Caco-2 (cell line): ENCODE results near the gene TBX2. TPM values are rescaled to one million over a fixed set of nuclear protein-coding genes. Genes with fewer than 3 reads are reported as not detected.

Experiments
- BruUV-seq: library from RNA; stranded (reverse); fragments of 400-500 nt; replicated peaks from 2 replicates; lab custom pipeline; 2021; lab: Mats Ljungman, UMichigan
- CTCF ChIA-PET: fragments of 300-600 bp; sonication (Branson Sonifier 250); formaldehyde crosslinking; loops from one replicate; lab custom pipeline; 2022; ENCODE audit warnings: antibody characterized with exemption; lab: Charles Lee
- POLR2A ChIA-PET: fragments of 300-600 bp; sonication (Branson Sonifier 250); formaldehyde crosslinking; loops from one replicate; lab custom pipeline; 2022; ENCODE audit warnings: antibody characterized with exemption; lab: Charles Lee
- DNase-seq, 2 experiments: peaks; one replicate each; pipeline versions ENCODE4 v3.0.0 to v3.0.0-alpha.2; 2020 to 2022
- H3K27me3 ChIP-seq: replicated peaks from 2 replicates; pipeline ENCODE4 v1.6.0; 2011; ENCODE audit warnings: low read length; ENCODE audit not compliant: control insufficient read depth, insufficient read depth
- H3K36me3 ChIP-seq: 2 replicates; pipeline ENCODE4 v1.5.1; 2011; ENCODE audit warnings: low read length; ENCODE audit not compliant: control insufficient read depth, insufficient read depth
- H3K4me1 ChIP-seq: fragments of 250-450 bp; sonication (Bioruptor Pico); 2 replicates; pipeline ENCODE4 v1.5.1; 2020; ENCODE audit warnings: mild to moderate bottlenecking
- H3K4me3 ChIP-seq: 2 replicates; pipeline ENCODE4 v1.5.1; 2011; ENCODE audit warnings: low read depth, mild to moderate bottlenecking, control low read depth, low read length
- H3K9me3 ChIP-seq: fragments of 250-450 bp; sonication (Bioruptor Pico); 2 replicates; pipeline ENCODE4 v1.5.1; 2020; ENCODE audit warnings: mild to moderate bottlenecking, moderate library complexity
- H3K27ac Mint-ChIP-seq: one replicate; pipeline ENCODE4 v1.8.0; 2022; ENCODE audit warnings: mixed read lengths; ENCODE audit not compliant: unreplicated experiment
- H3K27me3 Mint-ChIP-seq: one replicate; pipeline ENCODE4 v1.8.0; 2022; ENCODE audit warnings: mixed read lengths; ENCODE audit not compliant: insufficient read depth, unreplicated experiment
- H3K36me3 Mint-ChIP-seq: one replicate; pipeline ENCODE4 v1.8.0; 2022; ENCODE audit warnings: mild to moderate bottlenecking, mixed read lengths; ENCODE audit not compliant: insufficient read depth, unreplicated experiment
- H3K4me1 Mint-ChIP-seq: one replicate; pipeline ENCODE4 v1.8.0; 2022; ENCODE audit warnings: low read depth, mixed read lengths; ENCODE audit not compliant: unreplicated experiment
- H3K4me3 Mint-ChIP-seq: one replicate; pipeline ENCODE4 v1.8.0; 2022; ENCODE audit warnings: mild to moderate bottlenecking, moderate library complexity, mixed read lengths; ENCODE audit not compliant: unreplicated experiment
- H3K9me3 Mint-ChIP-seq: one replicate; pipeline ENCODE4 v1.8.0; 2022; ENCODE audit warnings: mixed read lengths; ENCODE audit not compliant: unreplicated experiment
- CTCF ChIP-seq, 2 experiments: fragments of 200-600 bp in 1 of 2; IDR thresholded peaks; 1 replicate in 1 of 2; 2 replicates in 1 of 2; pipeline versions ENCODE4 v1.5.1 to v1.8.0; 2011 to 2022; ENCODE audit warnings: antibody characterized with exemption in 1 of 2, control low read depth in 1 of 2, inconsistent platforms in 1 of 2, low read depth in 1 of 2, low read length in 1 of 2, mild to moderate bottlenecking in 1 of 2, moderate library complexity in 1 of 2; ENCODE audit not compliant: insufficient read depth in 1 of 2, severe bottlenecking in 1 of 2, unreplicated experiment in 1 of 2
- intact Hi-C: fragments of 100-400 bp; cut with micrococcal nuclease; formaldehyde crosslinking; loops from one replicate; pipeline ENCODE4 v1.10.0; 2022; ENCODE audit not compliant: unreplicated experiment
- total RNA-seq: library from RNA; stranded (reverse); gene quantifications from 2 replicates; pipeline ENCODE4 v1.2.3, GENCODE V29; 2022

The TBX2 gene
- total RNA-seq, 1 experiment from 2014 or later, result 8.9 TPM

GRCh38 chr17:61420052-61420451 lies 20.4 kb downstream of the TBX2 start:
- BruUV-seq, result no TSS peak
- Histone ChIP-seq H3K4me1 (peaks cover 14% of the 10 kb centered on the region), H3K27me3 (no peaks in the 10 kb centered on the region), H3K4me3 (no peak overlapping the region), H3K9me3 (no peaks in the 10 kb centered on the region), H3K36me3 (no peaks in the 10 kb centered on the region)
- ChIA-PET POLR2A (no interaction called here), CTCF (no interaction called here)
- no peak for DNase-seq
- H3K4me3 Mint-ChIP-seq, result no peak overlapping the region
- H3K27ac Mint-ChIP-seq, result no peak overlapping the region
- H3K4me1 Mint-ChIP-seq, result peaks cover 7% of the 10 kb centered on the region
- no peaks in the 10 kb centered on the region for H3K27me3 Mint-ChIP-seq
- no peak for TF ChIP-seq CTCF (IDR thresholded peaks at IDR 0.05; ENCODE audit: insufficient read depth in 1 of 2, low read depth in 1 of 2, low read length in 1 of 2, severe bottlenecking in 1 of 2, unreplicated experiment in 1 of 2)
- H3K36me3 Mint-ChIP-seq, result no peaks in the 10 kb centered on the region
- intact Hi-C loops, result no loop called here
- peaks cover 9% of the 10 kb centered on the region for H3K9me3 Mint-ChIP-seq

GRCh38 chr17:61420745-61421398 lies 21.2 kb downstream of the TBX2 start:
- H3K9me3 ChIP-seq, result no peaks in the 10 kb centered on the region
- H3K4me1 Mint-ChIP-seq, result peaks cover 13% of the 10 kb centered on the region
- no peaks in the 10 kb centered on the region for H3K36me3 ChIP-seq
- no peak for TF ChIP-seq CTCF (IDR thresholded peaks at IDR 0.05; ENCODE audit: insufficient read depth in 1 of 2, low read depth in 1 of 2, low read length in 1 of 2, severe bottlenecking in 1 of 2, unreplicated experiment in 1 of 2)
- ChIA-PET CTCF (no interaction called here), POLR2A (interaction anchor here (0.6 kb wide), 1 partner anchor 178 kb away, joined by 7 read pairs; no protein-coding TSS in a partner anchor)
- H3K4me3 Mint-ChIP-seq, result no peak overlapping the region
- no peaks in the 10 kb centered on the region for H3K27me3 ChIP-seq
- no peak overlapping the region for H3K27ac Mint-ChIP-seq
- peaks cover 17% of the 10 kb centered on the region for H3K4me1 ChIP-seq
- intact Hi-C loops, result no loop called here
- BruUV-seq, result no TSS peak
- no peaks in the 10 kb centered on the region for H3K36me3 Mint-ChIP-seq
- DNase-seq, result no peak
- peaks cover 9% of the 10 kb centered on the region for H3K9me3 Mint-ChIP-seq
- no peak overlapping the region for H3K4me3 ChIP-seq
- no peaks in the 10 kb centered on the region for H3K27me3 Mint-ChIP-seq

GRCh38 chr17:61421460-61421859 lies 21.8 kb downstream of the TBX2 start:
- no peak for TF ChIP-seq CTCF (IDR thresholded peaks at IDR 0.05; ENCODE audit: insufficient read depth in 1 of 2, low read depth in 1 of 2, low read length in 1 of 2, severe bottlenecking in 1 of 2, unreplicated experiment in 1 of 2)
- ChIA-PET CTCF (no interaction called here), POLR2A (no interaction called here)
- no TSS peak for BruUV-seq
- no peaks in the 10 kb centered on the region for H3K36me3 Mint-ChIP-seq
- Histone ChIP-seq H3K4me1 (peaks cover 22% of the 10 kb centered on the region), H3K9me3 (no peaks in the 10 kb centered on the region), H3K36me3 (no peaks in the 10 kb centered on the region), H3K4me3 (no peak overlapping the region), H3K27me3 (no peaks in the 10 kb centered on the region)
- H3K4me3 Mint-ChIP-seq, result no peak overlapping the region
- peaks cover 9% of the 10 kb centered on the region for H3K9me3 Mint-ChIP-seq
- no peak overlapping the region for H3K27ac Mint-ChIP-seq
- intact Hi-C loops, result no loop called here
- H3K27me3 Mint-ChIP-seq, result no peaks in the 10 kb centered on the region
- no peak for DNase-seq
- H3K4me1 Mint-ChIP-seq, result peaks cover 16% of the 10 kb centered on the region
